Endothelial cell of umbilical vein (primary cell): ENCODE measurements around the gene FSTL1. TPM values are rescaled to one million over a fixed set of nuclear protein-coding genes. Genes with fewer than 3 reads are reported as not detected.

Experiments
- BruUV-seq: library from RNA; stranded (reverse); fragments of 400-500 nt; replicated peaks from 2 replicates; lab custom pipeline; 2021; lab: Mats Ljungman, UMichigan
- CTCF ChIA-PET: fragments of 300-600, 350-600 bp; sonication (Branson Sonifier 250); formaldehyde crosslinking; loops from one replicate; lab custom pipeline; 2021; ENCODE audit warnings: antibody characterized with exemption, inconsistent platforms; lab: Charles Lee
- POLR2A ChIA-PET: fragments of 300-600, 350-600 bp; sonication (Branson Sonifier 250); formaldehyde crosslinking; loops from one replicate; lab custom pipeline; 2021; ENCODE audit warnings: antibody characterized with exemption, inconsistent platforms; lab: Charles Lee
- DNase-seq: peaks from one replicate; pipeline ENCODE4 v3.0.0-alpha.2; 2011; ENCODE audit warnings: low read depth, low spot score
- FAIRE-seq: peaks from 2 replicates; lab custom pipeline; 2011; peaks lifted over from hg19 to GRCh38; lab: Jason Lieb, UNC
- H2AFZ ChIP-seq: 2 replicates; pipeline ENCODE4 v1.6.0; 2012; ENCODE audit warnings: low read depth, low read length, control low read depth, inconsistent platforms
- H3K27ac ChIP-seq: 2 replicates; pipeline ENCODE4 v1.5.1; 2011; ENCODE audit warnings: low read depth, mild to moderate bottlenecking, control low read depth, low read length, moderate library complexity; ENCODE audit not compliant: insufficient read depth
- H3K27me3 ChIP-seq, 2 experiments: 2 replicates each; pipeline versions ENCODE4 v1.6.0 to v1.6.1; 2011; ENCODE audit warnings: low read length in 2 of 2, mixed read lengths in 1 of 2; ENCODE audit not compliant: control insufficient read depth in 2 of 2, insufficient read depth in 2 of 2
- H3K36me3 ChIP-seq, 2 experiments: 2 replicates in 1 of 2; 3 replicates in 1 of 2; pipeline ENCODE4 v1.5.1; 2011; ENCODE audit warnings: low read length in 2 of 2, mild to moderate bottlenecking in 1 of 2, moderate library complexity in 1 of 2; ENCODE audit not compliant: control insufficient read depth in 2 of 2, insufficient read depth in 2 of 2; ENCODE audit errors: extremely low read depth in 1 of 2
- H3K4me1 ChIP-seq: 3 replicates; pipeline ENCODE4 v1.5.1; 2011; ENCODE audit warnings: mild to moderate bottlenecking, low read length; ENCODE audit not compliant: control insufficient read depth, insufficient read depth; ENCODE audit errors: extremely low read depth
- H3K4me2 ChIP-seq: 2 replicates; pipeline ENCODE4 v1.6.1; 2011; ENCODE audit warnings: low read length, control low read depth, mixed read lengths; ENCODE audit not compliant: insufficient read depth
- H3K4me3 ChIP-seq, 3 experiments: fragments of 200-600 bp in 1 of 3; sonication (generic), shearing (Covaris generic) in 1 of 3; replicated peaks in 1 of 3; 2 replicates each; pipeline ENCODE4 v1.5.1; 2011 to 2016; ENCODE audit warnings: control low read depth in 3 of 3, low read length in 3 of 3, mild to moderate bottlenecking in 2 of 3, inconsistent platforms in 1 of 3, low read depth in 1 of 3, moderate library complexity in 1 of 3; ENCODE audit not compliant: insufficient read depth in 1 of 3
- H3K79me2 ChIP-seq: 2 replicates; pipeline ENCODE4 v1.6.0; 2012; ENCODE audit warnings: low read length, inconsistent platforms; ENCODE audit not compliant: control insufficient read depth, insufficient read depth
- H3K9ac ChIP-seq: replicated peaks from 2 replicates; pipeline ENCODE3; 2011; ENCODE audit warnings: low read length, control low read depth; ENCODE audit not compliant: insufficient read depth; ENCODE audit errors: extremely low read depth
- H3K9me1 ChIP-seq: replicated peaks from 3 replicates; pipeline ENCODE4 v1.6.0; 2011; ENCODE audit warnings: mild to moderate bottlenecking, low read length; ENCODE audit not compliant: control insufficient read depth, insufficient read depth; ENCODE audit errors: extremely low read depth
- H3K9me3 ChIP-seq: replicated peaks from 2 replicates; pipeline ENCODE4 v1.5.1; 2012; ENCODE audit warnings: low read length, inconsistent platforms; ENCODE audit not compliant: control insufficient read depth, insufficient read depth
- H4K20me1 ChIP-seq: replicated peaks from 2 replicates; pipeline ENCODE3; 2011; ENCODE audit warnings: mild to moderate bottlenecking, low read length; ENCODE audit not compliant: control insufficient read depth, insufficient read depth; ENCODE audit errors: extremely low read depth
- CTCF ChIP-seq, 2 donors: IDR thresholded peaks; 1 replicate in 1 of 2; 2 replicates in 1 of 2; pipeline ENCODE4 v1.5.1; 2011; ENCODE audit warnings: low read length in 2 of 2, mild to moderate bottlenecking in 2 of 2, moderate library complexity in 2 of 2, control low read depth in 1 of 2, inconsistent platforms in 1 of 2, low read depth in 1 of 2; ENCODE audit not compliant: insufficient read depth in 1 of 2; ENCODE audit errors: extremely low read depth in 1 of 2
- EZH2 ChIP-seq: IDR thresholded peaks from 2 replicates; pipeline ENCODE4 v1.6.1; 2012; ENCODE audit warnings: borderline replicate concordance, low read depth, mild to moderate bottlenecking, moderate library complexity, low read length, inconsistent platforms; ENCODE audit not compliant: severe bottlenecking
- GATA2 ChIP-seq: IDR thresholded peaks from 2 replicates; pipeline ENCODE4 v1.7.0; 2011; ENCODE audit warnings: low read depth, mild to moderate bottlenecking, moderate library complexity, mixed read lengths, low read length; ENCODE audit not compliant: insufficient read length, insufficient read depth
- MAX ChIP-seq: IDR thresholded peaks from 2 replicates; pipeline ENCODE4 v1.6.1; 2011; ENCODE audit not compliant: insufficient read depth, insufficient read length
- MYC ChIP-seq: IDR thresholded peaks from one replicate; pipeline ENCODE4 v1.6.1; 2011; ENCODE audit warnings: mild to moderate bottlenecking, low read depth, low read length
- POLR2A ChIP-seq: IDR thresholded peaks from 2 replicates; pipeline ENCODE4 v1.6.1; 2012; ENCODE audit warnings: low read depth, mild to moderate bottlenecking, control low read depth, low read length
- POLR2AphosphoS5 ChIP-seq: IDR thresholded peaks from 2 replicates; pipeline ENCODE4 v1.6.1; 2012; ENCODE audit warnings: low read depth, mild to moderate bottlenecking, control low read depth, low read length, moderate library complexity; ENCODE audit not compliant: insufficient read depth
- dilution Hi-C: fragments of 300-500 bp; cut with MboI; formaldehyde crosslinking; loops from one replicate; pipeline ENCODE4 v1.15.0; 2019; ENCODE audit warnings: low sequenced_read_pairs; ENCODE audit not compliant: extremely low pct_ligation_motif_present
- intact Hi-C: fragments of 100-400 bp; cut with micrococcal nuclease; formaldehyde crosslinking; loops from one replicate; pipeline ENCODE4 v1.10.0; 2022
- polyA plus RNA-seq, 4 experiments: library from polyadenylated mRNA; depleted of rRNA in 3 of 4; stranded (reverse) in 3 of 4; unstranded in 1 of 4; fragments of >200 nt; gene quantifications; 2 replicates each; pipeline versions ENCODE4 v1.2.1 to v1.2.3, GENCODE V29; 2011 to 2012; ENCODE audit warnings: missing spikeins in 1 of 4
- total RNA-seq: library from RNA; stranded (reverse); gene quantifications from 2 replicates; pipeline ENCODE4 v1.2.3, GENCODE V29; 2021

FSTL1 gene
- total and polyA plus RNA-seq, 2 donors (not counting 3 experiments of a cell fraction or from before 2014, with no cell fraction given), result 235 to 562 TPM

- Histone ChIP-seq H3K9me3 (no peaks in the 10 kb centered on the region), H3K27me3 (peaks cover 20 to 45% of the 10 kb centered on the region in 2 experiments), H2AFZ (no peak overlapping the region), H3K9me1 (no peaks in the 10 kb centered on the region), H3K27ac (no peak overlapping the region), H3K36me3 (no peaks in the 10 kb centered on the region), H3K4me3 (no peak overlapping the region), H3K4me2 (no peak overlapping the region), H3K4me1 (no peaks in the 10 kb centered on the region), H3K9ac (no peak overlapping the region), H3K79me2 (no peaks in the 10 kb centered on the region), H4K20me1 (no peaks in the 10 kb centered on the region)
- dilution Hi-C loops, result no loop called here
- DNase-seq (no peak), FAIRE-seq (no peak)
- CTCF ChIA-PET, result no interaction called here
- POLR2A ChIA-PET, result no interaction called here
- no peak for TF ChIP-seq CTCF (IDR thresholded peaks at IDR 0.05; ENCODE audit: extremely low read depth in 1 of 2, insufficient read depth in 1 of 2, low read depth in 1 of 2, low read length in 2 of 2)
- TF ChIP-seq GATA2, result no peak
- TF ChIP-seq POLR2A, result no peak
- no peak for TF ChIP-seq POLR2AphosphoS5
- TF ChIP-seq EZH2, result no peak
- intact Hi-C loops, result no loop called here
- no TSS peak for BruUV-seq
Observed at GRCh38 chr3:120364821-120365220, 86.0 kb downstream of the FSTL1 start.

- Histone ChIP-seq H3K27ac (no peak overlapping the region), H3K9me1 (no peaks in the 10 kb centered on the region), H3K4me1 (no peaks in the 10 kb centered on the region), H3K79me2 (no peaks in the 10 kb centered on the region), H3K4me3 (no peak overlapping the region), H3K9me3 (no peaks in the 10 kb centered on the region), H3K9ac (no peak overlapping the region), H2AFZ (no peak overlapping the region), H4K20me1 (no peaks in the 10 kb centered on the region), H3K36me3 (no peaks in the 10 kb centered on the region), H3K27me3 (peaks cover 20 to 45% of the 10 kb centered on the region in 2 experiments), H3K4me2 (no peak overlapping the region)
- ChIA-PET POLR2A (no interaction called here), CTCF (no interaction called here)
- dilution Hi-C loops, result no loop called here
- BruUV-seq, result no TSS peak
- TF ChIP-seq MAX, result no peak
- no peak for TF ChIP-seq POLR2AphosphoS5
- TF ChIP-seq MYC, result no peak
- TF ChIP-seq POLR2A, result no peak
- no peak for TF ChIP-seq GATA2
- no peak for TF ChIP-seq EZH2
- intact Hi-C loops, result no loop called here
- FAIRE-seq, result no peak
- no peak for DNase-seq
Observed at GRCh38 chr3:120364101-120364500, 86.7 kb downstream of the FSTL1 start.
